Stimulated activated CD4-positive, alpha-beta T cell treated with anti-CD3 and anti-CD28 coated beads, Interleukin-4, amount 100 ng/mL, for 1 hour (primary cell): Measurements from ENCODE around the gene PRDM16.

Source experiments
- DNase-seq: peaks from one replicate; pipeline ENCODE4 v3.0.0-alpha.2; 2020

PRDM16 gene

GRCh38 chr1:3111348-3112021, 42.5 kb downstream of the PRDM16 start:
- DNase-seq: no peak

- no peak for DNase-seq
Observed at GRCh38 chr1:3112526-3112925, 43.5 kb downstream of the PRDM16 start.

GRCh38 chr1:3113047-3113740, 44.2 kb downstream of the PRDM16 start:
- no peak for DNase-seq

GRCh38 chr1:3113741-3114056, 44.7 kb downstream of the PRDM16 start:
- no peak for DNase-seq

GRCh38 chr1:3114131-3114744, 45.2 kb downstream of the PRDM16 start:
- no peak for DNase-seq

- no peak for DNase-seq
Observed at GRCh38 chr1:3114846-3115245, 45.8 kb downstream of the PRDM16 start.

GRCh38 chr1:3115275-3116149, 46.5 kb downstream of the PRDM16 start:
- no peak for DNase-seq

GRCh38 chr1:3116150-3116510, 47.1 kb downstream of the PRDM16 start:
- no peak for DNase-seq

GRCh38 chr1:3116560-3116959, 47.6 kb downstream of the PRDM16 start:
- DNase-seq: no peak

- no peak for DNase-seq
Observed at GRCh38 chr1:3117879-3118278, 48.9 kb downstream of the PRDM16 start.

GRCh38 chr1:3119061-3119460, 50.1 kb downstream of the PRDM16 start:
- DNase-seq: no peak

GRCh38 chr1:3119725-3120124, 50.7 kb downstream of the PRDM16 start:
- DNase-seq: no peak

- DNase-seq: no peak
Observed at GRCh38 chr1:3120140-3120539, 51.1 kb downstream of the PRDM16 start.

GRCh38 chr1:3120994-3121393, 52.0 kb downstream of the PRDM16 start:
- DNase-seq: no peak

- no peak for DNase-seq
Observed at GRCh38 chr1:3121401-3122210, 52.6 kb downstream of the PRDM16 start.

- DNase-seq: no peak
Observed at GRCh38 chr1:3122311-3122710, 53.3 kb downstream of the PRDM16 start.

- no peak for DNase-seq
Observed at GRCh38 chr1:3124246-3124645, 55.2 kb downstream of the PRDM16 start.

GRCh38 chr1:3125078-3125477, 56.1 kb downstream of the PRDM16 start:
- DNase-seq: no peak

- no peak for DNase-seq
Observed at GRCh38 chr1:3125546-3126368, 56.8 kb downstream of the PRDM16 start.

- DNase-seq: no peak
Observed at GRCh38 chr1:3126756-3127678, 58.0 kb downstream of the PRDM16 start.

- DNase-seq: no peak
Observed at GRCh38 chr1:3127738-3128137, 58.7 kb downstream of the PRDM16 start.
